K562 (cell line): ENCODE measurements around the gene GNG7. TPM values are rescaled to one million over a fixed set of nuclear protein-coding genes. Genes with fewer than 3 reads are reported as not detected.
A peak's percentile ranks its signal among the peaks of the same experiment; 100 is the strongest.

Experiments
- ATAC-seq: fragments of 200-7000 bp; cut with Tn5 transposase; 3 replicates; pipeline ENCODE4 v1.9.1; 2020; ENCODE audit warnings: moderate library complexity
- BruUV-seq: library from RNA; stranded (reverse); fragments of 400-500 nt; replicated peaks from 2 replicates; lab custom pipeline; 2021; lab: Mats Ljungman, UMichigan
- CTCF ChIA-PET: fragments of 300-600 bp; formaldehyde crosslinking; extraction: SDS; loops from one replicate; lab custom pipeline; 2021; ENCODE audit warnings: low intra/inter-chr PET ratio; lab: Yijun Ruan, JAX
- POLR2A ChIA-PET: fragments of 300-600, 350-650 bp; sonication (Branson Sonifier 250); formaldehyde crosslinking; extraction: SDS; loops from one replicate; lab custom pipeline; 2021; ENCODE audit warnings: antibody characterized with exemption, inconsistent platforms; lab: Yijun Ruan, JAX
- DNase-seq, 4 experiments: peaks; one replicate each; pipeline versions ENCODE4 v3.0.0 to v3.0.0-alpha.2; 2011 to 2018; ENCODE audit warnings: low spot score in 3 of 4, mixed read lengths in 3 of 4; ENCODE audit errors: extremely low read depth in 1 of 4
- FAIRE-seq: peaks from 2 replicates; lab custom pipeline; 2011; peaks lifted over from hg19 to GRCh38; lab: Jason Lieb, UNC
- H2AFZ ChIP-seq: 2 replicates; pipeline ENCODE4 v1.6.0; 2011; ENCODE audit warnings: low read depth, low read length, control low read depth, inconsistent platforms
- H3K27ac ChIP-seq: fragments of 200-600 bp; 3 replicates; pipeline ENCODE4 v1.8.0; 2011; ENCODE audit warnings: low read depth, mild to moderate bottlenecking, control low read depth, inconsistent platforms, low read length, moderate library complexity, mixed read lengths; ENCODE audit errors: extremely low read depth
- H3K27me3 ChIP-seq, 2 experiments: fragments of 300-600 bp in 1 of 2; 2 replicates in 1 of 2; 3 replicates in 1 of 2; pipeline versions ENCODE4 v1.6.0 to v1.8.0; 2011; ENCODE audit warnings: inconsistent platforms in 2 of 2, low read length in 2 of 2, mild to moderate bottlenecking in 1 of 2, mixed read lengths in 1 of 2, moderate library complexity in 1 of 2; ENCODE audit not compliant: control insufficient read depth in 2 of 2, insufficient read depth in 2 of 2
- H3K36me3 ChIP-seq: fragments of 300-600 bp; 3 replicates; pipeline ENCODE4 v1.8.0; 2011; ENCODE audit warnings: mild to moderate bottlenecking, low read length, inconsistent platforms; ENCODE audit not compliant: control insufficient read depth, insufficient read depth
- H3K4me1 ChIP-seq, 2 experiments: fragments of 200-600 bp in 1 of 2; replicated peaks in 1 of 2; 2 replicates in 1 of 2; 3 replicates in 1 of 2; pipeline versions ENCODE4 v1.5.1 to v1.8.0; 2011; ENCODE audit warnings: inconsistent platforms in 2 of 2, low read length in 2 of 2, mild to moderate bottlenecking in 1 of 2, mixed read lengths in 1 of 2, moderate library complexity in 1 of 2; ENCODE audit not compliant: control insufficient read depth in 2 of 2, insufficient read depth in 2 of 2
- H3K4me2 ChIP-seq: 2 replicates; pipeline ENCODE4 v1.6.1; 2011; ENCODE audit warnings: low read length, control low read depth, inconsistent platforms, mixed read lengths; ENCODE audit not compliant: insufficient read depth
- H3K4me3 ChIP-seq: fragments of 200-600 bp; sonication (generic), shearing (Covaris generic); 2 replicates; pipeline ENCODE4 v1.5.1; 2016; ENCODE audit warnings: control low read depth, inconsistent platforms
- H3K79me2 ChIP-seq: fragments of 200-600 bp; 3 replicates; pipeline ENCODE4 v1.8.0; 2011; ENCODE audit warnings: low read length, inconsistent platforms; ENCODE audit not compliant: control insufficient read depth, insufficient read depth
- H3K9ac ChIP-seq, 2 experiments: 2 replicates each; pipeline versions ENCODE4 v1.6.0 to v1.6.1; 2011; ENCODE audit warnings: low read depth in 2 of 2, low read length in 2 of 2, control low read depth in 1 of 2, inconsistent platforms in 1 of 2, mild to moderate bottlenecking in 1 of 2, mixed read lengths in 1 of 2; ENCODE audit not compliant: insufficient read depth in 1 of 2
- H3K9me1 ChIP-seq: one replicate; pipeline ENCODE4 v1.6.0; 2011; ENCODE audit warnings: inconsistent platforms, mild to moderate bottlenecking, low read length, moderate library complexity; ENCODE audit not compliant: control insufficient read depth, insufficient read depth
- H3K9me3 ChIP-seq: replicated peaks from 2 replicates; pipeline ENCODE4 v1.5.1; 2011; ENCODE audit warnings: low read depth, low read length, inconsistent platforms; ENCODE audit not compliant: control insufficient read depth, insufficient read depth
- H4K20me1 ChIP-seq: replicated peaks from 2 replicates; pipeline ENCODE4 v1.6.1; 2011; ENCODE audit warnings: low read length, inconsistent platforms, mixed read lengths; ENCODE audit not compliant: control insufficient read depth, insufficient read depth
- DACH1 ChIP-seq: fragments of 450-650 bp; IDR thresholded peaks from 2 replicates; pipeline ENCODE4 v1.6.1; 2018; ENCODE audit not compliant: partially characterized antibody
- NFIC ChIP-seq: fragments of 450-650 bp; IDR thresholded peaks from 2 replicates; pipeline ENCODE4 v1.6.1; 2017; ENCODE audit warnings: mild to moderate bottlenecking, inconsistent platforms
- SMARCA4 ChIP-seq: fragments of 450-650 bp; IDR thresholded peaks from 2 replicates; pipeline ENCODE4 v1.6.1; 2016
- WGBS: fragments of 100-300 bp; shearing (Covaris generic); methylation state at CpG from one replicate; pipeline ENCODE4 v1.1.6; 2016; ENCODE audit warnings: low coverage, mixed read lengths; ENCODE audit not compliant: insufficient coverage; ENCODE audit errors: missing lambda C conversion rate; 5-methylcytosine and 5-hydroxymethylcytosine counted together
- in situ Hi-C: fragments of 300-500 bp; cut with MboI; formaldehyde crosslinking; loops from 4 replicates; pipeline ENCODE4 v1.15.0; 2018; ENCODE audit warnings: inconsistent platforms, mixed read lengths
- intact Hi-C: fragments of 100-400 bp; cut with micrococcal nuclease; formaldehyde crosslinking; loops from 2 replicates; pipeline ENCODE4 v1.14.2; 2022
- polyA plus RNA-seq, 8 experiments: library from polyadenylated mRNA; depleted of rRNA in 4 of 8; stranded (reverse) in 5 of 8; unstranded in 3 of 8; fragments of >200 nt; fragmentation: Nextera tagmentation in 2 of 8; fragmentation: Illumina TruSeq in 1 of 8; extraction: Ambion mirVana in 2 of 8; extraction: Trizol in 1 of 8; gene quantifications; 2 replicates each; pipeline versions ENCODE4 v1.2.1 to v1.2.3, GENCODE V29; 2011 to 2014; ENCODE audit warnings: inconsistent platforms in 1 of 8, missing spikeins in 1 of 8
- total RNA-seq, 7 experiments: library from RNA; depleted of rRNA in 6 of 7; stranded (reverse); fragments of >200 nt in 6 of 7; fragmentation: Illumina TruSeq in 2 of 7; extraction: Trizol in 2 of 7; gene quantifications; 2 replicates each; pipeline versions ENCODE4 v1.2.1 to v1.2.3, GENCODE V29; 2011 to 2021; ENCODE audit warnings: low replicate concordance in 1 of 7
- TF ChIP-seq, protein P1 (sequence below): fragments of 450-650 bp; IDR thresholded peaks from 2 replicates; pipeline ENCODE4 v1.6.1; 2016; ENCODE audit warnings: missing biosample characterization, missing genetic modification characterization

The GNG7 gene
- total and polyA plus RNA-seq, 9 of the 15 experiments (the other 6 are each of a cell fraction or from before 2014, with no cell fraction given), result 0.01 to 0.20 (median 0.06) TPM; not detected in 1

DNA sequence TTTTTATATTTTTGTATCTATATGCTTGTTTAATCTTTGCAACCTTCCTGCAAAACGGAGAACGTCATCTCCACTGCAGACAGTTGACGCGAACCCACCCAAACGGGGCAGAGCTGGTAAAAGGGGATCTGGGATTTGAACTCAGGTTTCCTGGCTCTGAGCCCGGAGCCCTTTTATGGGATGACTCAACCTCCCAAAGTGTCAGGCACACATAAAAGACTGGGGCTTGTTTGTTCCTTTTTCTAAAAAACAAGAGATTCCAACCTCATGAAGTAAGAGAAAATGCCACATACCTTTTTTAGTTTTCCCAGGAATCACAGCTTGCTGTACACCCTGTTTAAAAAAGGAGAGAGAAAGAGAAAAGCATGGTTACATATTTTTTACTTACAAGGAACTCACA lies 147.6 kb downstream of the GNG7 start:
- WGBS, result 5% methylated on average over 6 of the region's 6 CpGs
- Histone ChIP-seq H4K20me1 (no peaks in the 10 kb centered on the region), H3K9me3 (no peaks in the 10 kb centered on the region), H3K27ac (no peak overlapping the region), H3K9ac (no peak overlapping the region), H3K27me3 (peaks cover 5 to 25% of the 10 kb centered on the region in 2 experiments; a peak in 3 of 5 replicates), H3K79me2 (no peaks in the 10 kb centered on the region), H3K36me3 (no peaks in the 10 kb centered on the region), H3K9me1 (no peaks in the 10 kb centered on the region), H3K4me3 (no peak overlapping the region), H3K4me1 (peaks cover 2 to 28% of the 10 kb centered on the region in 2 experiments; a peak in 2 of 5 replicates), H2AFZ (no peak overlapping the region), H3K4me2 (no peak overlapping the region)
- intact Hi-C loops, result no loop called here
- POLR2A ChIA-PET, result interaction anchor here (1.3 kb wide), 1 partner anchor 79 kb away, joined by 5 read pairs; the partner anchor contains the start of gene GADD45B
- CTCF ChIA-PET, result no interaction called here
- BruUV-seq, result no TSS peak
- no peak for DNase-seq
- TF ChIP-seq NFIC (0 out of 2 replicates have a peak, but pooled peaks have one; percentile 10), SMARCA4 (no peak), DACH1 (no peak)
- FAIRE-seq, result no peak
- in situ Hi-C loops, result no loop called here
- ATAC-seq, result no peak

DNA sequence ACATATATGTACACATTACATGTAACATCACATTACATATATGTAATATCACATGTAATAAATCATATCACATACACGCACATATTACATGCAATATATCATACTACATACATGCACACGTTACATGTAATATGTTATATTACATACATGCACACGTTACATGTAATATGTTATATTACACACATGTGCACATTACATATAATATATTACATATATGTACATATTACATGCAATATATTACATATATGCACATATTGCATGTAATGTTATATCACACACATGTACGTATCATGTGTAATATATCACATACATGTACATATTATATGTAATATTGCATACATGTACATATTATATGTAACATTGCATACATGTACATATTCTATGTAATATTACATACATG lies 149.0 kb downstream of the GNG7 start:
- Histone ChIP-seq H3K4me1 (peaks cover 0 to 28% of the 10 kb centered on the region in 2 experiments; a peak in 2 of 5 replicates), H3K27ac (no peak overlapping the region), H3K9me3 (no peaks in the 10 kb centered on the region; the same call in 1 of the 2 replicates), H3K4me3 (no peak overlapping the region), H2AFZ (no peak overlapping the region), H3K9me1 (no peaks in the 10 kb centered on the region), H3K4me2 (no peak overlapping the region), H4K20me1 (no peaks in the 10 kb centered on the region), H3K36me3 (no peaks in the 10 kb centered on the region), H3K27me3 (peaks cover 5 to 22% of the 10 kb centered on the region in 2 experiments; a peak in 3 of 5 replicates), H3K9ac (no peak overlapping the region), H3K79me2 (no peaks in the 10 kb centered on the region)
- ChIA-PET CTCF (no interaction called here), POLR2A (interaction anchor here (0.6 to 1.3 kb wide), 4 partner anchors 11 to 141 kb away, joined by 3 to 12 read pairs (median 4); partner anchors contain the start of gene GADD45B)
- WGBS, result 44% methylated on average over 4 of the region's 4 CpGs
- BruUV-seq, result no TSS peak
- ATAC-seq, result no peak
- no peak for DNase-seq
- FAIRE-seq, result no peak
- in situ Hi-C loops, result no loop called here
- intact Hi-C loops, result no loop called here
- TF ChIP-seq, protein P1, sequence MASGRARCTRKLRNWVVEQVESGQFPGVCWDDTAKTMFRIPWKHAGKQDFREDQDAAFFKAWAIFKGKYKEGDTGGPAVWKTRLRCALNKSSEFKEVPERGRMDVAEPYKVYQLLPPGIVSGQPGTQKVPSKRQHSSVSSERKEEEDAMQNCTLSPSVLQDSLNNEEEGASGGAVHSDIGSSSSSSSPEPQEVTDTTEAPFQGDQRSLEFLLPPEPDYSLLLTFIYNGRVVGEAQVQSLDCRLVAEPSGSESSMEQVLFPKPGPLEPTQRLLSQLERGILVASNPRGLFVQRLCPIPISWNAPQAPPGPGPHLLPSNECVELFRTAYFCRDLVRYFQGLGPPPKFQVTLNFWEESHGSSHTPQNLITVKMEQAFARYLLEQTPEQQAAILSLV (tag), result no peak
